Measurements from ENCODE around the gene FUT6.

DNA sequence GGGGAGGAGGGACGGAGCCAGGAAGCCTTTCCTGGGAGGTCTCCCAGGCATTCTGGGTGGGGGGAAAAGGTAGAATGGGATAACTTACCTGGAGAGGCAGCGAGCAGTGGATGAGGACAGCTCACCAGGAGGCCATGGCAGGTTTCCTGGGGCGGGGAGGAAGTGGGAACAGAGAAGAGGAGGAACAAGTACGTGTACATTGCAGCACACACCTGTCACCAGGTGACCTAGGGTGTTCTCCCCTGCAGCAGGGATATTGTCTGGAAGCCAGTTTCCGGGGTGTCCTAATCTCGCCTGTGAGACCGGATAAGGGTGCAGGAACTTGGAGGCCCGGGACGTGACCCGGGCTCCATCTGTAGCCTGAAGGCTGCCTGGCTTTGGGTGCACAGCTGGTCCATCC, 11.8 kb upstream of the FUT6 start, which contains the start of gene FUT3:
- TF ChIP-seq POLR2A (IDR thresholded peaks at IDR 0.05; ENCODE audit: low read length) (no peak), GATA1 (IDR thresholded peaks at IDR 0.05; ENCODE audit: low read depth, low read length) (no peak)
